A172 (cell line): ENCODE measurements around the gene LDLRAD2. TPM values are rescaled to one million over a fixed set of nuclear protein-coding genes. Genes with fewer than 3 reads are reported as not detected.
A peak's percentile ranks its signal among the peaks of the same experiment; 100 is the strongest.
"Not testable (repeated sequence)": the region's sequence is repeated elsewhere in the genome, so short reads cannot be mapped to it uniquely, and the experiment has no call there.

Experiments used
- DNase-seq: peaks from one replicate; pipeline ENCODE4 v3.0.0-alpha.2; 2015; ENCODE audit warnings: low spot score
- total RNA-seq: library from RNA; depleted of rRNA; stranded (reverse); fragments of >200 nt; shearing (Covaris generic); gene quantifications from 2 replicates; pipeline ENCODE4 v1.2.3, GENCODE V29; 2014

The LDLRAD2 gene
- total RNA-seq, 1 experiment from 2014 or later, result not detected

DNA sequence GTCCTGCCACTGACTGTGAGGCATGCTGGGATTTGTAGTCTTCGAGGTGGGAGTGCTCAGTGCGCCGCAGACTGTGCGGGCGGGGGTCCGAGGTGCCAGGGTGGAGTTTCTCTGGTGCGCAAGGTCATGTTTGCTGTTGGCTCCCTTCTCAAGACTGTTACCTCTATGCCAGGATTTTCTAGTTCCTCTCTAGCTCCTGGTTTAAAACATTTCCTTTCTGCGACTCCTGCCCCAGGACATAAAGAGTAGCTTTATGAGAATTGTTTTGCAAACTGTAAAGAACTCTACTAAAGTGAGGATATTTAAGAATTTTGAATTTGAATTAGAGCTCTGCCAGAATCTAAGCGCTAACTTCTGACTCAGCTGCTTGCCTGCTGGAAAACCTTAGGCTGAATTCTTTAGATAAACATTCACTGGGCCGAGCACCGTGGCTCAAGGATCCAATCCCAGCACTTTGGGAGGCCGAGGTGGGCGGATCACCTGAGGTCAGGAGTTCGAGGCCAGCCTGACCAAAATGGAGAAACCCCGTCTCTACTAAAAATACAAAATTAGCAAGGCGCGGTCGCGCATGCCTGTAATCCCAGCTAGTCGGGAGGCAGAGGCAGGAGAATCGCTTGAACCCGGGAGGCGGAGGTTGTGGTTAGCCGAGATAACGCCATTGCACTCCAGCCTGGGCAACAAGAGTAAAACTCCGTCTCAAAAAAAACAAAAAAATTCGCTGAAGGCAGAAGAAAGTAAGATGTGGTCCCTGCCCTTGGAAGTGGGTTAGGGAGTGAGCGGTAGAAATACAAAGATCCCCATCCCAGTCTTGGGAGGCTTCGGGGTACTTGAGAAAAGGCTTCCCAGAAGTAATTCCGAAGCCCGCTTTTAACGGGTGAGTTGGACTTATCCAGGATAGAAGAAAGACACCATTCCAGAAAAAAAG, 28.1 kb upstream of the LDLRAD2 start:
- DNase-seq, result peak; percentile 86

- not testable (repeated sequence) for DNase-seq
These were observed 26.3 kb upstream of the LDLRAD2 start for GRCh38 chr1:21785764-21786163.

DNA sequence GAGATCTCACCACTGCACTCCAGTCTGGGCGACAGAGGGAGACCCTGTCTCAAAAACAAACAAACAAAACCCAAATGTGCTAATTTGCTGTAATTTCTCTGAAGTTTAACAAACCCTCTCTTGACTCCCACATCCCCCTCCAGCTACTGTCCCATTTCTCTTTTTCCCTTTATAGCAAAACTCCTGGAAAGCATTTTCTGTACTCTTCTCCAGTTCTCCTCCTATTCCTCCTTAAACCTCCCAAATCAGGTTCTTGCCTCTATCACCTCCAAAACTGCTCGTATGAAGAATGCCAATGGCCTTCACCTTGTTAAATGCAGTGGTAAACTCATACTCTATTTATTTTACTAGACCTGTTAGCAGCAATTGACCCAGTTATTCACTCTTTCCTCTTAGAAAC, 25.4 kb upstream of the LDLRAD2 start:
- DNase-seq, result no peak

- no peak for DNase-seq
These were observed 19.0 kb upstream of the LDLRAD2 start for GRCh38 chr1:21793104-21793503.

DNA sequence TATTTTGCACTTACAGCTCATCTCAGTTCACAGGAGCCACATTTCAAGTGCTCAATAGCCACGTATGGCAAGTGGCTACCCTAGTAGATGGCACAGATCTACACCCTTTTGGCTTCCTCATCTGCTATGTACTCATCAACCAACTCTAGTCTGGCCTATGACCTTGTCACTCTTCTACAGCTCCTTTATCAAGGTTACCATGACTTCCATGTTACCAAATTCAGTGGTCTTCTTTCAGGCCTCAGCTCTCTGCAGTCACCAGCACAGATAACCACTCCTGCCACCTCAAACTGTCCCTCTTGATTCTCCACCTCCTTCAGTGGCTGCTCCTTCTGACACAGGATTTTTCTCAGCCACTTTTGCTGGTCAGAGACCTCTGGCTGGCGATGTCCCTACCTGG, 17.4 kb upstream of the LDLRAD2 start:
- DNase-seq, result no peak

DNA sequence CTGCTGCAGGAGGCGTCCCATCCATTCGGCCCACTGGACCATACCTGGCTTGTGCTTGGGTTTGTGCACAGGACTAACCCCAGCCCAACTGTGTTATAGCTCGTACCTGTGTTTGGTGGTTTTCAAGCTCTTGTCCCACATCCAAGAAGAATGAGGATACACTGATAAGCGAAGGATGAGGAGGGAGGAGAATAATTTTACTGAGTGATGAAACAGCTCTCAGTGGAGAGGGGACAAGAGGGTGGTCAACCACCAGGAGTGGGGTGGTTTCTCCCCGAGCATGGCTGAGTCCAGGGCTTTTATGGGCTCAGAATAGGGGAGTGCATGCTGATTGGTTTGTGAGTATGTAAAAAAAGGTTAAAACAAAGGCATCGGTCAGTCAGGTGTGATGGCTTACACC, 17.0 kb upstream of the LDLRAD2 start:
- no peak for DNase-seq

GRCh38 chr1:21799730-21800129, 12.3 kb upstream of the LDLRAD2 start:
- no peak for DNase-seq

DNA sequence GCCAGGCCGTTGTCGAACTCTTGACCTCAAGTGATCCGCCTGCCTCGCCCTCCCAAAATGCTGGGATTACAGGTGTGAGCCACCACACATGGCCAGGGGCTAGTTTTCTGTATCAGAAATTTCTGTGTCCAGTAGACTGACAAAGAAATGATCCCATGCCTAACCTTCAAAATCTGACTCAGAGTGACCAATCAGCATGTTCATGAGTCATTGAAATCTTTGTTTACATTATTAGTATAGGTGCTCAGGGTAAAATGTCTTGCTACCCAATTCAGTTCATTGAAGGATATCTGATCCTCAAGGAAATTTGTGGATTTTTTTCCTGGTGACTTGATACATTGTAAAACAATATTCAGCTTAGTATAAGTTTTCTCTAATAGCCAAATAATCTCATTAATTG, 11.0 kb upstream of the LDLRAD2 start:
- peak; percentile 38 for DNase-seq

DNA sequence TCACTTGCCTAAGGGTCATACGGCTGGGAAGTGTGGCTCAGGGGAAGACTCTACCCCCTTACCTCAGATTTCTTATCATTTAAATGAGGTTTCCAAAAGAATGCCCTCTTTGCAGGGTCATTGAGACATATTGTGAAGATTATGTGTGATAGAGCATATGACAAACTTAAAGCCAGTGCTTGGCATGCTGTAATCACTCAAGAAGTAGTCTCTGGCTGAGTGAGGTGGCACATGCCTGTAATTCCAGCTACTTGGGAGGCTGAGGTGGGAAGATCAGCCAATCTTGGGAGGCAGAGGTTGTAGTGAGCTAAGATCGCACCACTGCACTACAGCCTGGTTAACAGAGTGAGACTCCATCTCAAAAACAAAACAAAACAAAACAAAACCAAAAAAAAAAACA, 7.5 kb upstream of the LDLRAD2 start:
- DNase-seq, result no peak

DNA sequence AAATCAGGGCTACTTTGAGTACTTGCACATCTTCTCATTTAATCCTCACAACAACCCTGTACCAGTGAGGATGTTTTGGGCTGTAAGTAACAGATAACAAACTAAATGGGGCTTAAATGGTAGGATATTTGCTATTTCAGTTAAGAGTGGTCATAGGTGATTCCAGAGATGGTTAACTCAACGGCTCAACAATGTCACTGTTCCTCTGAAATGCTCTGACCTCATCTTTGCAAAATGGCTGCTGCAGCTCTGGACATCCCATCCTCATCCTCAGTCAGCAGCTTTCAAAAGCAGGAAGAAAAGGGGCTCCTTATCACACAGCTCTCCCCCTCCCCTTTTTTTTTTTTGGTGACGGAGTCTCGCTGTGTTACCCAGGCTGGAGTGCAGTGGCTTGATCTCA, 1.5 kb downstream of the LDLRAD2 start:
- no peak for DNase-seq

DNA sequence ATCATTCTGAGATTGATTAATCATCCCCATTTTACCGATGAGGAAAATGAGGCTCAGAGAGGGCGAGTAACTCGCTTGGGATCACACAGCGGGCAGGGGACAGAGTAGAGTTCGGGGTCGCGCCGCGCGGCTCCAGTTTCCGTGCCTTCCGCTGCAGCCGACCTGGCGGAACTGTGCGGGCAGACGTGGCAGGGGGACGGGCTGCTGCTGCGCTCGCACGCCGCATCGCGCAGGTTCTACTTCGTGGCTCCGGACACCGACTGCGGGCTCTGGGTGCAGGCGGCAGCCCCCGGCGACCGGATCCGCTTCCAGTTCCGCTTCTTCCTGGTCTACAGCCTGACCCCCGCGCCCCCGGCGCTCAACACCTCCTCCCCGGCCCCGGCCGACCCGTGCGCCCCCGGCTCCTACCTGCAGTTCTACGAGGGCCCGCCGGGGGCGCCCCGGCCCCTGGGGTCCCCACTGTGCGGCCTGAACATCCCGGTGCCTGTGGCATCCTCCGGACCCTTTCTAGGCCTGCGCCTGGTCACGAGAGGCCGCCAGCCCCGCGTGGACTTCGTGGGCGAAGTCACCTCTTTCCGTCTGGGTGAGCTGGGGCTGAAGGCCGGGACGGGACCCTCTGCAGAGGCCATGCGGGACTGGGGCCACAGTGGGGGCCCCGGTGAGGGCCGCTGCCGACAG, 2.3 kb downstream of the LDLRAD2 start:
- no peak for DNase-seq

DNA sequence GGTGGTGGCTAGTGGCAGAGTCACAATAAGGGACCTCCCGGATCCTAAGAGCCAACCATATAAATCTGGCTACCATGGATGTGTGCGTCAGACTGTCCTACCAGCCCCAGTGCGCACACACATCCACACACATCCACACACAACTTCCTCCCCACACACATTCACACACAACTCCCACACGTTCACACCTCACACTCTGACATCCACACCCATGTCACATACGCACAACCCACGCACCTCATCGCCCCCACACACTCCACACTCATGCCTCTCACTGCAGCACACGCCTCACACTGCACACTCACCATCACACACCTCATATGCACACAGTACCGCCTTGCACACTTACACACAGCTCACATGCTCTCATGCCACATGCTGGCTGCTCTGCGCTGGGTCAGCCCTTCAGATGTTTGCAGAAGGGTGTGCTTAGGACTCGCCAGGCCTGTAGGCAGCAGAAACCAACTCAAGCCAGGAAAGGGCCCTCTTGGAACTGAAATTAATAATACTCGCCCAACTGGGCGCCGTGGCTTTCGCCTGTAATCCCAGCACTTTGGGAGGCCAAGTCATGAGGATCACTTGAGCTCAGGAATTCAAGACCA, 3.0 kb downstream of the LDLRAD2 start:
- no peak for DNase-seq

GRCh38 chr1:21815724-21816321, 3.8 kb downstream of the LDLRAD2 start:
- DNase-seq, result no peak

DNA sequence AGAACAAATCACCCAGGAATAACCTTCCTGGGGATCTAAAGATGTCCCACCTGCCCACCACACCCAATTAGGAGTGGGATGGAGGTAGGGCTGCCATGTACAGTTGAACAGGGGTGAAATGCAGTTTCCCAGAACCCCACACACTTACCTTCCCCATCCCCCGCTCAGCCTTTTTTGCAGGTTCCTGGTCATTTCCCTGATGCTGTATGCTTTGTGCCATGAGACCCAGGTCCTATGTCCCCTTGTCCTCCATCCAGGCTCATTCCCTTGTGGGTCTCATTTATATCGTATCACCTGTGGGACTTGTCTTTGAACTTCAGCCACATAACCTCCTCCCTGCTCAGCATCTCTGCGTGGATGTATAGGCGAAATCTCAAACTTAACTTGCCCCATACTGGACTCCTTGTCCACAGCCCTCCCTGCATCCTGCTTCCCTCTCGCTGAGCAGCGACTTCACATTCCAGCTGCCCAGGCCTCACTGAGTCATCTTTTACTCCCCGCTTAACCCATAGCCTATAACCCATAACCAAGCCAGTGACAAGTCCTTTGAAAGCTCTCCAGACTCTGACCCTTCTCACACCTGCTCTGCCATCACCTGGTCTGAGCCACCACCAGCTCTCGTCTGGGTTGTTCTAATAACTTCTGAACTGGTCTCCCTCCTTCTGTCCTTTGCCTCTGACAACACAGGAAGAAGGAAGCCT, 4.7 kb downstream of the LDLRAD2 start:
- peak; percentile 61 for DNase-seq

DNA sequence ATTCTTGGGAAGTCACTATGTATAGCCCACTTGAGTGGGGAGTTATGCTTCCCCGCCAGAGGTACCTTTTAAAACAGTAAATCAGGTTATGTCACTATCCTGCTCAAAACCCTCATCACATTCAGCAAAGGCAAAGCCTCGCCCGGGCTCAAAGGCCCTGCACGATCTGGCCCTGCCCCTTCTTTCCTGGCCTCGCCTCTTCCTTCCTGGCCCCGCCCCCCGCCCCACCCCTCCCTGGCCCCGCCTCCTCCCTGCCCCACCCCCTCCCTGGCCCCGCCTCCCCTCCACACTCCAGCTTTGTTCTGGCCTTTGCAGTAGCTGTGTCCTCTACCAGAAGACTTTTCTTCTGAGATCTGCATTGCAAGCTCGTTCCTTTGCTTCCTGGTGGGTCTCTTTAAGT, 6.6 kb downstream of the LDLRAD2 start:
- no peak for DNase-seq

DNA sequence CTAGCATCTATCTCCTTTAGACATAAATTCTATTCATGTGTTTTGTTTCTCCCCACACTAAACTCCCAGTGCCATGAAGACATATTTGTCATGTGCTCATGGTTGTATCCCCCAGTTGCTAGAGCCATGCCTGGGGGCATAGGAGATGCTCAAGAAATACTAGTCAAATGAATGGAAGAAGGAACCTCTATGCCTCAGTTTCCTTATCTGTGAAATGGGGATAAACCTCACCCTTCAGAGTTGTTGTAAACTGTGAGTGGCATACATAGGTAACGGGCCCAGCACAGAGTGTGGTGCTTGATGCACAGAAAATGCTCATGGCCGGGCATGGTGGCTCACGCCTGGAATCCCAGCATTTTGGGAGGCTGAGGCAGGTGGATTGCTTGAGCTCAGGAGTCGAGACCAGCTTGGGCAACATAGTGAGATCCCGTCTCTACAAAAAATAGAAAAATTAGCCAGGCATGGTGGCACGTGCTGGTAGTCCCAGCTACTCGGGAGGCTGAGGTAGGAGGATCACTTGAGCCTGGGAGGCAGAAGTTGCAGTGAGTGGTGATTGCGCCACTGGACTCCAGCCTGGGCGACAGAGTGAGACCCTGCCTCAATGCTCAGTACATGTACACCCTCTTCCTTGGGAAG, 8.7 kb downstream of the LDLRAD2 start:
- DNase-seq, result no peak

- no peak for DNase-seq
These were observed 9.4 kb downstream of the LDLRAD2 start for GRCh38 chr1:21821385-21822019.

GRCh38 chr1:21822349-21822748, 10.3 kb downstream of the LDLRAD2 start:
- DNase-seq, result no peak

DNA sequence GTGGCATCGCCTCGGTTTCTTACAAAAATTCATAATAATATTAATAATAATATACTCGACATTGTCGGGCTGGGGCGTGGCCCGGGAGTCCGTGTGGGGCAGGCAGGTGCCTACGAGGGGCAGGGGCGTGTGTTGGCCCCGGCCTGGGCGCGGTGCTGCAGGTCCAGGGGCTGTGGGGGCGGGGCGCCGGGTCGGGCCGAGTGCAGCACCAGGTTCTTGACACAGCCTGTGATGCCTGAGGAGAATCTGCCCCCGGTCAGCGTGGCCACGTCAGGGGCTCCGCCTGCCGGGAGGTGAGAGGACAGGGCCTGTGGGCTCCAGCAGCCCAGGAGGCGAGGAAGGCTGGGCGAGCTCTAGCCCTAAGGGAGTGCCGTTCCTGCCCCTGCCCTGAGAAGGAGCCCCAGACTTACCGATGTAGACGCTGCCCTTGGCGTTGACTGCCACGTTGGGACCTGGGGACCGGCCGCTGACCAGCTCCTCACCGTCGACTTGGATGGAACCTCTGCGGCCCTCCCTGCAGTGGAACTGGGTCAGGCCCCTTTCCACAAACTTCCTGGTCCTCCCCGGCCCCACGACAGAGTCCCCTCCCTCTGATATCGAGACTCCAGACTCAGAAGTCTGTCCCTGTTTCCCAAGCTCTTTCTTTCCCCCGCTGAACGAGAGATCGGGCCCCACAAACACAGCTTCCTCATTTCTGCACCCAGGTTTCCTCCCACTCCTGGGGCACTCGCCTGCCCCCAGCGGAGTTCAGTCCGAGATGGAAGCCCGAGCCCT, 11.3 kb downstream of the LDLRAD2 start:
- DNase-seq, result no peak
